WTC11 (cell line): Measurements from ENCODE around the gene ELANE. TPM values are rescaled to one million over a fixed set of nuclear protein-coding genes. Genes with fewer than 3 reads are reported as not detected.

ENCODE experiments used
- ATAC-seq: fragments of 200-7000 bp; cut with Tn5 transposase; 2 replicates; pipeline ENCODE4 v1.10.0; 2021; ENCODE audit warnings: mild to moderate bottlenecking, moderate library complexity
- CTCF ChIA-PET: fragments of 300-600 bp; sonication (Branson Sonifier 250); formaldehyde crosslinking; loops from one replicate; lab custom pipeline; 2021; ENCODE audit warnings: antibody characterized with exemption; lab: Charles Lee
- POLR2A ChIA-PET: fragments of 350-600 bp; sonication (Branson Sonifier 250); formaldehyde crosslinking; loops from one replicate; lab custom pipeline; 2021; ENCODE audit warnings: antibody characterized with exemption; lab: Charles Lee
- DNase-seq: peaks from one replicate; pipeline ENCODE4 v3.0.0; 2021; ENCODE audit warnings: low spot score
- H3K27ac Mint-ChIP-seq: 2 replicates; pipeline ENCODE4 v1.8.0; 2021; ENCODE audit warnings: mixed read lengths
- H3K27me3 Mint-ChIP-seq: 2 replicates; pipeline ENCODE4 v1.8.0; 2021; ENCODE audit warnings: low read depth, mild to moderate bottlenecking, moderate library complexity, mixed read lengths
- H3K36me3 Mint-ChIP-seq: 2 replicates; pipeline ENCODE4 v1.8.0; 2021; ENCODE audit warnings: mixed read lengths
- H3K4me1 Mint-ChIP-seq: 2 replicates; pipeline ENCODE4 v1.8.0; 2022; ENCODE audit warnings: mixed read lengths
- H3K4me3 Mint-ChIP-seq: 2 replicates; pipeline ENCODE4 v1.8.0; 2021; ENCODE audit warnings: mild to moderate bottlenecking, moderate library complexity, mixed read lengths
- H3K9me3 Mint-ChIP-seq: 2 replicates; pipeline ENCODE4 v1.8.0; 2021; ENCODE audit warnings: mixed read lengths
- AFF4 ChIP-seq: sonication (generic); formaldehyde crosslinking; IDR thresholded peaks from 2 replicates; pipeline ENCODE4 v1.8.1; 2023; ENCODE audit warnings: mild to moderate bottlenecking, missing genetic modification reagents, borderline replicate concordance
- CTCF ChIP-seq: fragments of 200-600 bp; IDR thresholded peaks from 2 replicates; pipeline ENCODE4 v1.8.0; 2022; ENCODE audit warnings: antibody characterized with exemption
- EMX1 ChIP-seq: fragments of 250-450 bp; sonication (Bioruptor Pico); IDR thresholded peaks from 2 replicates; pipeline ENCODE4 v1.8.0; 2021; ENCODE audit warnings: mild to moderate bottlenecking
- FOXP1 ChIP-seq: sonication (generic); formaldehyde crosslinking; IDR thresholded peaks from 2 replicates; pipeline ENCODE4 v1.8.0; 2022; ENCODE audit warnings: missing genetic modification reagents, mild to moderate bottlenecking, moderate library complexity, borderline replicate concordance
- HMGXB4 ChIP-seq: sonication (generic); formaldehyde crosslinking; IDR thresholded peaks from 2 replicates; pipeline ENCODE4 v1.8.1; 2023; ENCODE audit warnings: mild to moderate bottlenecking, moderate library complexity, missing genetic modification reagents
- IRF2 ChIP-seq: sonication (generic); formaldehyde crosslinking; IDR thresholded peaks from 2 replicates; pipeline ENCODE4 v1.8.0; 2022; ENCODE audit warnings: low read depth, missing genetic modification reagents, borderline replicate concordance
- JAZF1 ChIP-seq: fragments of 250-450 bp; sonication (Bioruptor Pico); IDR thresholded peaks from 2 replicates; pipeline ENCODE4 v1.9.0; 2021; ENCODE audit warnings: moderate library complexity, mild to moderate bottlenecking, inconsistent platforms
- NFATC4 ChIP-seq: fragments of 250-450 bp; sonication (Bioruptor Pico); IDR thresholded peaks from 2 replicates; pipeline ENCODE4 v1.9.0; 2021; ENCODE audit warnings: mild to moderate bottlenecking
- PREB ChIP-seq: sonication (generic); formaldehyde crosslinking; IDR thresholded peaks from 2 replicates; pipeline ENCODE4 v1.8.1; 2022; ENCODE audit warnings: mild to moderate bottlenecking, missing genetic modification reagents, moderate library complexity, borderline replicate concordance
- RORB ChIP-seq: fragments of 250-450 bp; sonication (Bioruptor Pico); IDR thresholded peaks from 2 replicates; pipeline ENCODE4 v1.9.0; 2021; ENCODE audit warnings: mild to moderate bottlenecking
- USF2 ChIP-seq: sonication (generic); formaldehyde crosslinking; IDR thresholded peaks from 2 replicates; pipeline ENCODE4 v1.8.1; 2023; ENCODE audit warnings: mild to moderate bottlenecking, missing genetic modification reagents, moderate library complexity
- ZBTB43 ChIP-seq: sonication (generic); formaldehyde crosslinking; IDR thresholded peaks from 2 replicates; pipeline ENCODE4 v1.8.1; 2023; ENCODE audit warnings: mild to moderate bottlenecking, missing genetic modification reagents
- total RNA-seq: library from RNA; stranded (reverse); gene quantifications from 3 replicates; pipeline ENCODE4 v1.2.3, GENCODE V29; 2021

Gene ELANE
- total RNA-seq, 1 experiment from 2014 or later = not detected

GRCh38 chr19:896999-897398 lies 44.9 kb downstream of the ELANE start (continued):
- TF ChIP-seq ZBTB43 (CRISPR knock-in tag) (no peak), PREB (CRISPR knock-in tag) (no peak), USF2 (CRISPR knock-in tag) (no peak)

- DNase-seq (peak; percentile 66), ATAC-seq (peak; percentile 20)
- TF ChIP-seq RORB (CRISPR knock-in tag) (no peak), NFATC4 (CRISPR knock-in tag) (no peak), CTCF (peak; percentile 23; the same call in 1 of the 2 replicates)
- H3K36me3 Mint-ChIP-seq = 0 out of 2 replicates have a peak, but pooled peaks cover 3% of the 10 kb centered on the region
- H3K27ac Mint-ChIP-seq = no peak overlapping the region
- CTCF ChIA-PET = interaction anchor here (1.2 to 1.4 kb wide), 2 partner anchors 20 to 25 kb away, joined by 3 to 7 read pairs; no protein-coding TSS in a partner anchor
- H3K9me3 Mint-ChIP-seq = no peaks in the 10 kb centered on the region
- no peak overlapping the region for H3K4me3 Mint-ChIP-seq
- no peaks in the 10 kb centered on the region; the same call in 1 of the 2 replicates for H3K4me1 Mint-ChIP-seq
- peaks cover 3% of the 10 kb centered on the region; the same call in 1 of the 2 replicates for H3K27me3 Mint-ChIP-seq
- POLR2A ChIA-PET = no interaction called here
Observed at GRCh38 chr19:897442-898039, 45.4 kb downstream of the ELANE start.

GRCh38 chr19:898663-899062 lies 46.6 kb downstream of the ELANE start:
- DNase-seq = peak; percentile 71
- no peaks in the 10 kb centered on the region for H3K27me3 Mint-ChIP-seq
- CTCF ChIA-PET = interaction anchor here (0.6 kb wide), 1 partner anchor 190 kb away, joined by 5 read pairs; the partner anchor contains the start of gene PALM
- no peaks in the 10 kb centered on the region; the same call in 1 of the 2 replicates for H3K4me1 Mint-ChIP-seq
- ATAC-seq = peak; percentile 7; the same call in 1 of the 2 replicates
- no peak overlapping the region for H3K4me3 Mint-ChIP-seq
- TF ChIP-seq FOXP1 (CRISPR knock-in tag) (no peak), JAZF1 (no peak)
- H3K36me3 Mint-ChIP-seq = 0 out of 2 replicates have a peak, but pooled peaks cover 3% of the 10 kb centered on the region
- no peaks in the 10 kb centered on the region for H3K9me3 Mint-ChIP-seq
- H3K27ac Mint-ChIP-seq = no peak overlapping the region
- POLR2A ChIA-PET = interaction anchor here (0.7 kb wide), 1 partner anchor 27 kb away, joined by 4 read pairs; no protein-coding TSS in a partner anchor

- ATAC-seq (no peak), DNase-seq (no peak)
- Mint-ChIP-seq H3K27me3 (no peaks in the 10 kb centered on the region), H3K4me3 (no peak overlapping the region), H3K27ac (no peak overlapping the region), H3K4me1 (peaks cover 2% of the 10 kb centered on the region; the same call in 1 of the 2 replicates), H3K36me3 (0 out of 2 replicates have a peak, but pooled peaks cover 6% of the 10 kb centered on the region), H3K9me3 (no peaks in the 10 kb centered on the region)
- ChIA-PET POLR2A (no interaction called here), CTCF (no interaction called here)
- TF ChIP-seq AFF4 (CRISPR knock-in tag) (no peak), IRF2 (CRISPR knock-in tag) (no peak), EMX1 (CRISPR knock-in tag) (no peak), HMGXB4 (CRISPR knock-in tag) (no peak)
Observed at GRCh38 chr19:899336-900042, 47.4 kb downstream of the ELANE start.
